ENCODE measurements around the gene PRB2.
"Not testable (repeated sequence)": the region's sequence is repeated elsewhere in the genome, so short reads cannot be mapped to it uniquely, and the experiment has no call there.

Gene PRB2

GRCh38 chr12:11395467-11395866 lies at the start of gene PRB2:
TSS of gene PRB2 (minus strand) at chr12:11395567. CDS start at chr12:11395529, 38 bp downstream.
- H3K9me3 Mint-ChIP-seq; DNase-seq (ENCODE audit: low spot score in 2 of 2); H3K4me1 Mint-ChIP-seq; H3K36me3 Mint-ChIP-seq; H3K4me3 Mint-ChIP-seq; ATAC-seq; H3K27ac Mint-ChIP-seq: not testable (repeated sequence)

DNA sequence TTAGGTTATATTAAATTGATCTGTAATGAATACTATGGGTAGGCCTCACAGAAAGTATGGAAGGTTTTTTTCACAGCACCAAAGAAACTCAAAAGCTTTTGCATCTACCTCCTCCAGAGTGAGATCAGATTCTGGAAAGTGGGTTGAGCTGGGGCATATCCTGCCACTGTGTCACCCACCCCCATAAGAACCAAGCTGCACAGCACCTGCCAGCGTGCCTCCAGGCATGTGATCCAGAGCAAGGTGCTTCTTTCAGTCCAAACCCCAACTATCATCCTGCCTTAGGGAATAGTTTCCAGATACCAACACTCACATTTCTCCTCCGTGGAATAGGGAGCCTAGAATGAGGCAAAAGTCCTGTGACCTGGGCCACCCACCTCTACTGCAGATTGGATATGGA lies 42.6 kb upstream of the PRB2 start:
- DNase-seq (ENCODE audit: low spot score in 2 of 2): no peak

DNA sequence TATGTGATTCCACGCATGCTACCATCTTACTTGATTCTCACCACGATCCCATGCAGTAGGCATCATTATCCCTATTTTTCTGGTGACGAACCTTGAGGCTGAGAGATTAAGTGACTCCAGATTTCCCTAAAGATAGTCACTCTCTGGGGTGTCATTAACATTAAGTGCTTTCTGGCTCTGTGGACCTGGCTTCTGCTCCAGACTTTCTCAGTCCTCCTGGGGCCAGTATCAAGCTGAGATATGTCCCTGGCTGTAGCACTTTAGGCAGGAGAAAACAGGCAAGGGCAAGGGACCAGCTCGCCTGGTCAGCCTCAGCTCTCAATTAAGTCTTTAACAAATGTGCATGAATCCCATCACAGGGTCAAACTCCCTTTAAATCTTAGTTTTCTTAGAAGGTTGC lies 38.3 kb upstream of the PRB2 start:
- H3K4me1 Mint-ChIP-seq: no peaks in the 10 kb centered on the region
- H3K4me3 Mint-ChIP-seq: no peak overlapping the region
- H3K36me3 Mint-ChIP-seq: no peaks in the 10 kb centered on the region
- DNase-seq (ENCODE audit: low spot score in 2 of 2) (no peak), ATAC-seq (no peak)
- H3K27ac Mint-ChIP-seq: no peak overlapping the region
- H3K9me3 Mint-ChIP-seq: no peaks in the 10 kb centered on the region

More for the DNA sequence above, 42.6 kb upstream of the PRB2 start:
- H3K4me3 Mint-ChIP-seq: no peak overlapping the region
- no peaks in the 10 kb centered on the region for H3K4me1 Mint-ChIP-seq
- H3K9me3 Mint-ChIP-seq: no peaks in the 10 kb centered on the region
- no peak overlapping the region for H3K27ac Mint-ChIP-seq
- H3K36me3 Mint-ChIP-seq: no peaks in the 10 kb centered on the region
- no peak for ATAC-seq

DNA sequence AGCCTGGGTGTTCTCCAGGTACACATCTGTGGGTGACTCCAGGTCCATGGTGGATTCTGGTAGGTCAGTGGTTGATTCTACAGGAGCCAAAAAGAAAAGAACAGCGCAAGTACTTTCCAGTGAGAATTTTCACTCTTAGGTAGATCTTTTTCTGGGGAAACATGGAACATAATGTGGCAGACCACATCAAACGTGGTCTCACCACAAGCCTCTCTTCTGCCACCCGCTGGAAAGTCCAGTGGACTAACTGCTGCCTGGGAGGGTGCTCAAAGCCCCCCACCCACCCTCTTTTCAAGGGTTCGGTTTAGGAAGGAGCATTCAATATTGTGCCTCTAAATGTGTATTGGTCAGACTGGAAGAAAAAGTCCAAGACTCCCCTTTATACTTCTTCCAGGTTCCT lies 36.1 kb upstream of the PRB2 start:
- DNase-seq (ENCODE audit: low spot score in 2 of 2): no peak
- Mint-ChIP-seq H3K9me3 (no peaks in the 10 kb centered on the region), H3K4me3 (no peak overlapping the region), H3K27ac (no peak overlapping the region), H3K36me3 (no peaks in the 10 kb centered on the region), H3K4me1 (no peaks in the 10 kb centered on the region)
- no peak for ATAC-seq

GRCh38 chr12:11427341-11427740 lies 32.0 kb upstream of the PRB2 start:
- H3K4me1 Mint-ChIP-seq: no peaks in the 10 kb centered on the region
- no peak overlapping the region for H3K27ac Mint-ChIP-seq

GRCh38 chr12:11412731-11413130 lies 17.4 kb upstream of the PRB2 start:
- Mint-ChIP-seq H3K4me1 (no peaks in the 10 kb centered on the region), H3K27ac (no peak overlapping the region), H3K9me3 (peaks cover 5% of the 10 kb centered on the region), H3K36me3 (no peaks in the 10 kb centered on the region), H3K4me3 (no peak overlapping the region)
- ATAC-seq: no peak
- DNase-seq (ENCODE audit: low spot score in 2 of 2): no peak

More at GRCh38 chr12:11427341-11427740, 32.0 kb upstream of the PRB2 start:
- Mint-ChIP-seq H3K36me3 (no peaks in the 10 kb centered on the region), H3K4me3 (no peak overlapping the region), H3K9me3 (peaks cover 9% of the 10 kb centered on the region)
- ATAC-seq (no peak), DNase-seq (ENCODE audit: low spot score in 2 of 2) (no peak)

GRCh38 chr12:11408096-11408495 lies 12.7 kb upstream of the PRB2 start:
- no peaks in the 10 kb centered on the region for H3K36me3 Mint-ChIP-seq
- no peak for DNase-seq (ENCODE audit: low spot score in 2 of 2)
- no peaks in the 10 kb centered on the region for H3K4me1 Mint-ChIP-seq
- peaks cover 7% of the 10 kb centered on the region for H3K9me3 Mint-ChIP-seq
- H3K4me3 Mint-ChIP-seq: no peak overlapping the region
- ATAC-seq: no peak
- H3K27ac Mint-ChIP-seq: no peak overlapping the region

GRCh38 chr12:11397366-11397765 lies 2.0 kb upstream of the PRB2 start:
- H3K27ac Mint-ChIP-seq: no peak overlapping the region
- no peaks in the 10 kb centered on the region for H3K4me1 Mint-ChIP-seq
- H3K4me3 Mint-ChIP-seq: no peak overlapping the region
- no peaks in the 10 kb centered on the region for H3K36me3 Mint-ChIP-seq
- DNase-seq (ENCODE audit: low spot score in 2 of 2): no peak
- H3K9me3 Mint-ChIP-seq: no peaks in the 10 kb centered on the region
- no peak for ATAC-seq

DNA sequence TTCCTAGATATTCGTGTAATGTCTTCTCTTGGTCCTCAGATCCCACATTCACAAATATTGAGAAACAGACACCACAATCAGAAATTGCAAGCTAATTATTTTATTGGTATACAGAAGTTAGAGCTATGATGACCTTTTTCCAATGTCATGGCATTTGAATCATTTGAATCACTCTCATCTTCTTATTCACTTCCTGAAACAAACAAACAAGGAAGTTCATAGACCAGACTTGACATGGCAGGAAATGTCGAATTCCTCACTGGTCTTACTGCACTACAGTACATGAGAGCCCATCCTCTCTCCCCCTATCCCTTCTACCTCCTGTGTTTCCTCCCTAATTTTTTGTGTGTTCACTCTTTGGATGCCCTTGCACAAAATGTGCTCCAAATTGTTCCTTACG lies 3.9 kb downstream of the PRB2 start:
- not testable (repeated sequence) for ATAC-seq; H3K36me3 Mint-ChIP-seq; H3K4me3 Mint-ChIP-seq; H3K4me1 Mint-ChIP-seq; H3K27ac Mint-ChIP-seq; H3K9me3 Mint-ChIP-seq; DNase-seq (ENCODE audit: low spot score in 2 of 2)

GRCh38 chr12:11377420-11377819 lies 17.9 kb downstream of the PRB2 start:
- not testable (repeated sequence) for DNase-seq (ENCODE audit: low spot score in 2 of 2); H3K4me3 Mint-ChIP-seq; H3K36me3 Mint-ChIP-seq; ATAC-seq; H3K27ac Mint-ChIP-seq; H3K4me1 Mint-ChIP-seq
- peaks cover 19% of the 10 kb centered on the region for H3K9me3 Mint-ChIP-seq

DNA sequence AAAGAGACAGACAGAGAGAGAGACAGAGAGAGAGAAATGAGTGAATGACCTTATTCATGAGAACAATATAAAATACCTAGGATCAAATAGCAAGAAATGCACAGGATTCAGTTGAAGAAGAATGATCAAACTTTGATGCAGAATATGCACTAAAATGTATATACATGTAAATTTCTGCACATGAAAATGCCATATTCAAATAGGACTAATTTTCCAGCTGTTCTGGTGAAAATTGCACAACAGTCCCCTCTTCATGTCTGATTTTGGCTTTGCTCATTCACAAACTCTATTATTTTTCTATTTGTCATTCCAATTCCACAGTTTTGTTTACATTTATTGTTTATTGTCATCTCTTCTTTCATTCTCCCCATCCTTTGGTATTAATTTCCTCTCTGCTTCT lies 34.2 kb downstream of the PRB2 start:
- H3K36me3 Mint-ChIP-seq: no peaks in the 10 kb centered on the region

DNA sequence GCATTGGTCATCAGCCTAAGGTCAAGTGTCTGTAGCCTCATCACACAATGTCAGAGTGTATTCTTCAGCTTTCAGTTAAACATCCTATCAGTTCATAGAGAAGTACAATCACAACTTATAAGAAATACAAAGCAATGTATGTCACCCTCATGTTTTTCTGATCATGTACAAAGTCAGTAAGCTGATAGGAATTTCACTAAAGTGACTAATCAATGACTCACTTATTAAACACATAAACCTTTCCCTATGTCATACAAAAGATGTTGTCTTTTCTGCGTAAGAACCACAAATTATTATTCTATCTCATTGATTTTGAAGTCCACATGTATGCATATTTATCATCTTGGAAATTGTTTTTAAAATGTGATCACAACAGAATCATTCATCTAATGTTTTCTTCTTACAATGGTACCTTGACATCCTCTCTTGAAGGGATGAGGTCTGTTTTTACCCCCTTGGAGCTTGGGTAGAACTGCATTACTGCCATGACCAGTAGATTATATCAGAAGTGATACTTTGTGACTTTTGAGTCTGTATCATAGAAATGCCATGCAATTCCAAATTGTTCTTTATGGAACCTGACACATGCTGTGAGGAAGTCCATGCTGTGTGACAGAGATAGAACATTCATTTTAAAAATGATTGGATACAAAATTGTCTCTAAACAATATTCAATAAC lies 35.0 kb downstream of the PRB2 start:
- not testable (repeated sequence) for H3K4me3 Mint-ChIP-seq; H3K27ac Mint-ChIP-seq; ATAC-seq; H3K9me3 Mint-ChIP-seq; DNase-seq (ENCODE audit: low spot score in 2 of 2); H3K4me1 Mint-ChIP-seq; H3K36me3 Mint-ChIP-seq

More for the DNA sequence above, 34.2 kb downstream of the PRB2 start:
- Mint-ChIP-seq H3K9me3 (no peaks in the 10 kb centered on the region), H3K27ac (no peak overlapping the region), H3K4me1 (no peaks in the 10 kb centered on the region), H3K4me3 (no peak overlapping the region)
- ATAC-seq (no peak), DNase-seq (ENCODE audit: low spot score in 2 of 2) (no peak)

- H3K4me1 Mint-ChIP-seq; H3K36me3 Mint-ChIP-seq; H3K9me3 Mint-ChIP-seq; H3K4me3 Mint-ChIP-seq; DNase-seq (ENCODE audit: low spot score in 2 of 2); H3K27ac Mint-ChIP-seq; ATAC-seq: not testable (repeated sequence)
Observed at GRCh38 chr12:11351736-11352135, 43.6 kb downstream of the PRB2 start.

DNA sequence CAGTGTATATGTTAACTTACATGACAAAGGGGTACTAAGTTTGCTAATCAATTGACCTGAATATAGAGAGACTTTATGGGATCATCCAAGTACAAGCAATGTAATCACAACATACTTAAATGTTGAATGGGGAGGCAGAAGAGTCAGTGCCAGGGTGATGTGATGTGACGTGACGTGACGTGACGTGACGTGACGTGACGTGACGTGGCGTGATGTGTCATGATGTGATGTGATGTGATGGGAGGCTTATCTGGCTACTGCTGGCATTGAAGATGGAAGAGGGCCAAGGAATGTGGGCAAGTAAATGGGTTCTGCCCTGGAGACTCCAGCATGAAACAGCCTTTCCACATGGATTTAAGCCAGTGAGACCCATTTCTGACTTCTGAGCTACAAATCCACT lies 46.9 kb downstream of the PRB2 start:
- no peak overlapping the region for H3K27ac Mint-ChIP-seq
- ATAC-seq: no peak

DNA sequence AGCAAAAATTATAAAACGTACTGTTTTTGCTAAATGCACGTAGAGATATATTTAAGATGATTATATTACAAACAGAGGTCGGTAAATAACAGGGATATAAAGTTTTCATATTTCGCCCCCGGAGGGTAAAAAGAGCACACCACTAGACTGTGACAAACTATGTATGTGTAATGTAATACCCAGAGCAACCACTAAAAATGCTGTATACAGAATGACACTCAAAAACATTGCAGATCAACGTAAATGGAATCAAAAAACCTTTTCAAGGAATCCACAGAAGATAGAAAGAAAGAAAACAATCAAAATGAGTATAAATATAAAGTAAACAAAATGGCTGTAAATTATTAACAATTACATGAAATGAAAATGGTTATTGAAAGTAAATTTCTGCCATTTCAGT lies 47.6 kb downstream of the PRB2 start:
- Mint-ChIP-seq H3K4me3 (no peak overlapping the region), H3K27ac (no peak overlapping the region), H3K9me3 (peaks cover 6% of the 10 kb centered on the region), H3K36me3 (no peaks in the 10 kb centered on the region), H3K4me1 (no peaks in the 10 kb centered on the region)
- DNase-seq (ENCODE audit: low spot score in 2 of 2) (no peak), ATAC-seq (no peak)

More for the DNA sequence above, 46.9 kb downstream of the PRB2 start:
- H3K4me1 Mint-ChIP-seq: no peaks in the 10 kb centered on the region
- no peak for DNase-seq (ENCODE audit: low spot score in 2 of 2)
- peaks cover 6% of the 10 kb centered on the region for H3K9me3 Mint-ChIP-seq
- no peaks in the 10 kb centered on the region for H3K36me3 Mint-ChIP-seq
- H3K4me3 Mint-ChIP-seq: no peak overlapping the region

- Mint-ChIP-seq H3K4me3 (no peak overlapping the region), H3K9me3 (peaks cover 6% of the 10 kb centered on the region), H3K27ac (no peak overlapping the region), H3K4me1 (no peaks in the 10 kb centered on the region), H3K36me3 (no peaks in the 10 kb centered on the region)
- no peak for DNase-seq (ENCODE audit: low spot score in 2 of 2)
- ATAC-seq: no peak
Observed at GRCh38 chr12:11344500-11344899, 50.9 kb downstream of the PRB2 start.
